ENCODE measurements around the gene CIB4.
"Not testable (repeated sequence)": the region's sequence is repeated elsewhere in the genome, so short reads cannot be mapped to it uniquely, and the experiment has no call there.

The CIB4 gene

GRCh38 chr2:26657265-26657664, 16.1 kb upstream of the CIB4 start:
- no peak for DNase-seq (ENCODE audit: low spot score)
- TF ChIP-seq, protein P1, sequence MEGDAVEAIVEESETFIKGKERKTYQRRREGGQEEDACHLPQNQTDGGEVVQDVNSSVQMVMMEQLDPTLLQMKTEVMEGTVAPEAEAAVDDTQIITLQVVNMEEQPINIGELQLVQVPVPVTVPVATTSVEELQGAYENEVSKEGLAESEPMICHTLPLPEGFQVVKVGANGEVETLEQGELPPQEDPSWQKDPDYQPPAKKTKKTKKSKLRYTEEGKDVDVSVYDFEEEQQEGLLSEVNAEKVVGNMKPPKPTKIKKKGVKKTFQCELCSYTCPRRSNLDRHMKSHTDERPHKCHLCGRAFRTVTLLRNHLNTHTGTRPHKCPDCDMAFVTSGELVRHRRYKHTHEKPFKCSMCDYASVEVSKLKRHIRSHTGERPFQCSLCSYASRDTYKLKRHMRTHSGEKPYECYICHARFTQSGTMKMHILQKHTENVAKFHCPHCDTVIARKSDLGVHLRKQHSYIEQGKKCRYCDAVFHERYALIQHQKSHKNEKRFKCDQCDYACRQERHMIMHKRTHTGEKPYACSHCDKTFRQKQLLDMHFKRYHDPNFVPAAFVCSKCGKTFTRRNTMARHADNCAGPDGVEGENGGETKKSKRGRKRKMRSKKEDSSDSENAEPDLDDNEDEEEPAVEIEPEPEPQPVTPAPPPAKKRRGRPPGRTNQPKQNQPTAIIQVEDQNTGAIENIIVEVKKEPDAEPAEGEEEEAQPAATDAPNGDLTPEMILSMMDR (conservative IDR thresholded peaks at IDR 0.05; ENCODE audit: low read depth), result no peak
- CTCF ChIA-PET, result interaction anchor here (0.6 to 1.4 kb wide), 2 partner anchors 14 to 97 kb away, joined by 3 to 4 read pairs; no protein-coding TSS in a partner anchor
- no peak overlapping the region for H3K27ac ChIP-seq
- POLR2A ChIA-PET (ENCODE audit: low non-redundant PET), result no interaction called here

DNA sequence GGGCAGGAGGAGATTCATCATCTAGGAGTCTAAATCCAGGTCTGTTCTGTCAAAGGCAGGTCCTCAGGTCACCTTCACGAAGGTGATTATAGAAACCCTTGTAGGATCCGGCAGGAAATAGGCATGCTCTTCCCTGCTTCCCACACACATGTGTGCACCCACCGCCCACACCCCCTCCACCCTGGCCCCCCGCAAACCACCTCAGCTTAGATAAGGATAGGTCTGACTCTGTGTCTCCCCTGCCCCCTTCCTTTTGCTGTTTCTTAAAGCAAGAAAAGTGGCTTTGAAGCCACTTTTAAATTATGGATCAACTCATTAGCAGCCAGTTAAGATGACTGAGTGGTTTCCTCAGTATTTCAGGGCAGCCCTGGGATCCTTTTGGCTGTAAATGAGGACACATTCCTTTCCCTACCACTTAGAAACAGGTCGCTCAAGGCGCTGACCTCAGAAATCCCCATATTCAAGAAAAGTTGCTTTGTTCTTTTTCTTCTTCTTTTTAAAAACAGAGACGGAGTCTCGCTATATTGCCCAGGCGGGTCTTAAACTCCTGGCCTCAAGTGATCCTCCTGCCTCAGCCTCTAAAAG, 14.5 kb upstream of the CIB4 start:
- no peak for DNase-seq (ENCODE audit: low spot score)
- no peak overlapping the region for H3K27ac ChIP-seq
- TF ChIP-seq, protein P1 (conservative IDR thresholded peaks at IDR 0.05; ENCODE audit: low read depth), result no peak
- POLR2A ChIA-PET (ENCODE audit: low non-redundant PET), result no interaction called here
- CTCF ChIA-PET, result no interaction called here

- CTCF ChIA-PET; POLR2A ChIA-PET (ENCODE audit: low non-redundant PET); DNase-seq (ENCODE audit: low spot score); H3K27ac ChIP-seq: not testable (repeated sequence)
Measured at GRCh38 chr2:26655120-26655519, 14.0 kb upstream of the CIB4 start.

DNA sequence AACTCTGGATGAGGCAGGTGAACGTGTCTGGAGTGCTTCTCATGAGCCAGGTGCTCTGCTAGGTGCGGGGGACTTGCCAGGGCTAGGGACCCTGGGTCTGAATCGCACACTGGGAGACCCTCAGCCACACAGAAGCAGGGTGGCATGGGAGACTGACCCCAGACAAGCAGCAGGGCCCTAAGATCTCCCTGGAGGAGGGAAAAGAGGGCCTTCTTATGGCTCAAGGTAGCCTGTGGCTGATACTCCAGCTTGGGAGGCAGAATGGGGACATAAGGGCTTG, 12.8 kb upstream of the CIB4 start:
- TF ChIP-seq, protein P1 (conservative IDR thresholded peaks at IDR 0.05; ENCODE audit: low read depth), result no peak
- ChIA-PET POLR2A (ENCODE audit: low non-redundant PET) (no interaction called here), CTCF (no interaction called here)
- no peak overlapping the region for H3K27ac ChIP-seq
- DNase-seq (ENCODE audit: low spot score), result no peak

- no peak overlapping the region for H3K27ac ChIP-seq
- CTCF ChIA-PET, result no interaction called here
- TF ChIP-seq, protein P1 (conservative IDR thresholded peaks at IDR 0.05; ENCODE audit: low read depth), result no peak
Measured at GRCh38 chr2:26653207-26654060, 12.3 kb upstream of the CIB4 start.

DNA sequence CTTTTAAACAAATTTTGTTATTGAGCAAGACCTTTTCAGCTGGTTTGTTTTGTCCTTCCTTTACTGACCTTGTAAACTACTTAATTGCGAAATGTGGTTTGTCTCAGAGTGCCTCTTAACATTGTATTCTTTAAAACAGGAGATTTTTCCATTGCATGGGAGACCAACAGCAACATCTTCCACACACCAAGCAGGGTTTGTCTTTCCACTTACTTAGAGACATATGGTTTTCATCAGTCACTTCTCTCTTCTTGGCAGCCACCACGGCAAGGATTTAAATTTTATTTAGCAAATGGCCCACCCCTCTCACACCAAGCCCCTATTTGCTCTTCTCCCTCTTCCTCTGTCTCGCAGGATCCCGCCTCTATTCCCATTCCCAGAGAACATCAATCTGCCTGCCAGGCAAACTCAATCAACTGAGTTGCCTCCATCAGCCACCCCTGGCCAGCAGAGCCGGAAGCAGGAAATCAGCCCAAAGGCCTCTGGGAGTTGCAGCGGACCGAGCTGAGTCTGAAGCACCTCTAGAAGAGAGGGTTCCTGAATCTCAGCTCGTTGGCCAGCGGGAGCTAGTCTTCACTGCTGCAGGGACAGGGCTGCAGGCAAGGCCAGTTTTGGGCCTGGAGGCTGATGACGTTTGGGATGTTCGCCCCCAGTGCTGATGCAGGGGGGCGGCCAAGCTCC, 11.3 kb upstream of the CIB4 start:
- no peak for DNase-seq (ENCODE audit: low spot score)
- POLR2A ChIA-PET (ENCODE audit: low non-redundant PET), result no interaction called here
- CTCF ChIA-PET, result no interaction called here

More at GRCh38 chr2:26653207-26654060, 12.3 kb upstream of the CIB4 start:
- no peak for DNase-seq (ENCODE audit: low spot score)
- POLR2A ChIA-PET (ENCODE audit: low non-redundant PET), result no interaction called here

More for the DNA sequence above, 11.3 kb upstream of the CIB4 start:
- H3K27ac ChIP-seq, result no peak overlapping the region
- TF ChIP-seq, protein P1 (conservative IDR thresholded peaks at IDR 0.05; ENCODE audit: low read depth), result no peak
